Breast epithelium (tissue), 4 donors: Measurements from ENCODE around the gene TDRD10. TPM values are rescaled to one million over a fixed set of nuclear protein-coding genes. Genes with fewer than 3 reads are reported as not detected.

Source experiments
- DNase-seq, 2 donors: peaks; one replicate each; pipeline ENCODE4 v3.0.0-alpha.2; 2019; ENCODE audit warnings: low spot score in 2 of 2
- H3K27ac ChIP-seq, 2 donors: fragments of 200-600 bp; sonication (generic) in 1 of 2; one replicate each; pipeline ENCODE4 v1.5.1; 2016 to 2019; ENCODE audit warnings: mild to moderate bottlenecking in 1 of 2
- H3K27me3 ChIP-seq, 2 donors: fragments of 200-600 bp; sonication (generic) in 1 of 2; one replicate each; pipeline versions ENCODE4 v1.5.1 to v1.6.0; 2017 to 2019; ENCODE audit warnings: control low read depth in 1 of 2, mild to moderate bottlenecking in 1 of 2
- H3K36me3 ChIP-seq: fragments of 200-600 bp; one replicate; pipeline ENCODE4 v1.5.1; 2019
- H3K4me1 ChIP-seq, 2 donors: fragments of 200-600 bp; sonication (generic); one replicate each; pipeline ENCODE4 v1.5.1; 2016 to 2019; ENCODE audit warnings: control low read depth in 1 of 2
- H3K4me3 ChIP-seq, 3 donors: fragments of 200-600 bp; sonication (generic); 1 replicate in 2 of 3; 2 replicates in 1 of 3; pipeline ENCODE4 v1.5.1; 2016 to 2019; ENCODE audit warnings: mild to moderate bottlenecking in 3 of 3, moderate library complexity in 2 of 3
- H3K9me3 ChIP-seq, 2 donors: fragments of 200-600 bp; sonication (generic) in 1 of 2; one replicate each; pipeline ENCODE4 v1.5.1; 2016 to 2019; ENCODE audit warnings: control low read depth in 1 of 2
- CTCF ChIP-seq, 3 donors: fragments of 450-650 bp; IDR thresholded peaks; one replicate each; pipeline ENCODE4 v1.5.1; 2016 to 2017; ENCODE audit warnings: antibody characterized with exemption in 3 of 3, mild to moderate bottlenecking in 3 of 3, moderate library complexity in 3 of 3
- POLR2A ChIP-seq: fragments of 450-650 bp; IDR thresholded peaks from one replicate; pipeline ENCODE4 v1.6.1; 2016; ENCODE audit warnings: antibody characterized with exemption, mild to moderate bottlenecking, moderate library complexity
- POLR2AphosphoS5 ChIP-seq, 3 donors: sonication (generic); formaldehyde crosslinking; IDR thresholded peaks; one replicate each; pipeline ENCODE4 v1.6.1; 2017; ENCODE audit warnings: antibody characterized with exemption in 3 of 3
- intact Hi-C: fragments of 100-400 bp; cut with DNase I; formaldehyde crosslinking; loops from one replicate; pipeline ENCODE4 v1.15.1; 2023; ENCODE audit warnings: low total_unique reads
- total RNA-seq, 3 donors: library from RNA; depleted of rRNA; stranded (reverse); fragments of >200 nt; gene quantifications; one replicate each; pipeline ENCODE4 v1.1.0, GENCODE V29; 2016

TDRD10 gene
- total RNA-seq, 3 donors from 2014 or later, result 2.9 to 5.6 (median 5.6) TPM

- Histone ChIP-seq H3K36me3 (peaks cover 32% of the 10 kb centered on the region), H3K27me3 (no peaks in the 10 kb centered on the region), H3K9me3 (no peaks in the 10 kb centered on the region), H3K27ac (no peak overlapping the region), H3K4me3 (no peak overlapping the region), H3K4me1 (peaks cover 0 to 2% of the 10 kb centered on the region in 2 donors)
- DNase-seq, result no peak
- TF ChIP-seq CTCF (IDR thresholded peaks at IDR 0.05), result no peak
- no peak for TF ChIP-seq POLR2AphosphoS5 (IDR thresholded peaks at IDR 0.05)
- no peak for TF ChIP-seq POLR2A
- intact Hi-C loops, result no loop called here
Observed at GRCh38 chr1:154594811-154595210, 92.8 kb downstream of the TDRD10 start.

GRCh38 chr1:154595621-154596020 is 93.6 kb downstream of the TDRD10 start:
- H3K27me3 ChIP-seq, result no peaks in the 10 kb centered on the region
- no peak for TF ChIP-seq CTCF (IDR thresholded peaks at IDR 0.05)
- no peak for TF ChIP-seq POLR2A
- TF ChIP-seq POLR2AphosphoS5 (IDR thresholded peaks at IDR 0.05), result no peak
- H3K36me3 ChIP-seq, result peaks cover 27% of the 10 kb centered on the region
- H3K27ac ChIP-seq, result no peak overlapping the region
- no peak overlapping the region for H3K4me3 ChIP-seq
- H3K4me1 ChIP-seq, result peaks cover 0 to 3% of the 10 kb centered on the region in 2 donors
- no peaks in the 10 kb centered on the region for H3K9me3 ChIP-seq
- no peak for DNase-seq
- intact Hi-C loops, result no loop called here

Other genes with a start within 250 kb of the TDRD10 start
- gene HAX1, start 229.6 kb upstream of the TDRD10 start, total RNA-seq, result 100 to 1,000 TPM; 108 to 125 (median 120) TPM
- under 1 TPM in 1 of 3 donors, not detected in 2; 0.44 TPM for gene AQP10, start 181.1 kb upstream of the TDRD10 start, total RNA-seq
- gene ATP8B2, start 176.7 kb upstream of the TDRD10 start, total RNA-seq, result 10 to 100 TPM; 34.5 to 64.8 (median 61.3) TPM
- 10 to 100 TPM; 23.6 to 26.8 (median 24.0) TPM for gene IL6R, start 96.9 kb upstream of the TDRD10 start, total RNA-seq
- 10 to 100 TPM in 2 of 3 donors, 1 to 10 TPM in 1; 6.3 to 21.3 (median 21.3) TPM for gene SHE, start 193 bp downstream of the TDRD10 start, total RNA-seq
- 10 to 100 TPM; 27.7 to 33.3 (median 30.2) TPM for gene UBE2Q1, start 56.4 kb downstream of the TDRD10 start, total RNA-seq
- gene CHRNB2, start 65.6 kb downstream of the TDRD10 start, total RNA-seq, result 1 to 10 TPM in 1 of 3 donors, under 1 TPM in 2; 0.16 to 1.3 (median 0.73) TPM
- 100 to 1,000 TPM in 2 of 3 donors, 10 to 100 TPM in 1; 71.4 to 115 (median 104) TPM for gene ADAR, start 106.0 kb downstream of the TDRD10 start, total RNA-seq